ENCODE measurements around the gene UXT. TPM values are rescaled to one million over a fixed set of nuclear protein-coding genes. Genes with fewer than 3 reads are reported as not detected.
"Not testable (repeated sequence)": the region's sequence is repeated elsewhere in the genome, so short reads cannot be mapped to it uniquely, and the experiment has no call there.

The UXT gene, protein sequence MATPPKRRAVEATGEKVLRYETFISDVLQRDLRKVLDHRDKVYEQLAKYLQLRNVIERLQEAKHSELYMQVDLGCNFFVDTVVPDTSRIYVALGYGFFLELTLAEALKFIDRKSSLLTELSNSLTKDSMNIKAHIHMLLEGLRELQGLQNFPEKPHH
- total RNA-seq = 100 to 1,000 TPM; 181 to 187 TPM

DNA sequence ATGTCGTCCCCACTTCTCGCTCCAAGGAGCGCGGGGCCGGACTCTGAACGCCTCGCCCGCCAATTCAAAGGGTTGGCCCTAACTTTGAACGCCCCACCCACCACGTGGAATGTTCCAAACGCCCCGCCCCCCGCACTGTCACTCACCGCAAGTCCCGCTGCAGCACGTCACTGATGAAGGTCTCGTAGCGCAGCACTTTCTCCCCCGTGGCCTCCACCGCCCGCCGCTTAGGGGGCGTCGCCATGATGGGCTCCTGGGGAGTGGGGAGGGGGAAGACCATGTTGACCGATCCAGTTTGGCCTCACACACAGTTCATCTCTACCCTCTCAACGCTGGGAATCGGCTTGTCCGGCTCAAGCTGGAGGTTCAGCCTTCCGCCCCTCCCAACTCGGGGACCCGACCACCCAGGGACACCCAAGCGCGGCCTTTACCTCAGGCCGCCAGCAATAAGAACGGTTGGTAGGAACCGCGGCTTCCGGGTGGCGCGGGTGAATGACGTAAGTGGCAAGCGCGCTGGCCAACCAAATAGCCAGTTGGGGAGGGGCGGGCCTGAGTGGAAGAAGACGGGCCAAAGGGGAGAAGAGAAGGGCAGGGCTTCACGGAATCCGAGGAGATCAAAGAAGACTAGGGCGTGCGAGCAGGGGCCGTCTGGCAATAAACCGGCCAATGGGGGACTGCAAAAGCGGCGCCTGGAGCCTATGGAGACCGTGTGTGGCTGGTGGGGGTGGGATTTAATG, at the start of gene UXT:
TSS of gene UXT (minus strand) at position 497 of the 737 bp plus-strand sequence. CDS start at position 244, 253 bp downstream.
- peaks cover 38% of the 10 kb centered on the region for H3K4me1 Mint-ChIP-seq

DNA sequence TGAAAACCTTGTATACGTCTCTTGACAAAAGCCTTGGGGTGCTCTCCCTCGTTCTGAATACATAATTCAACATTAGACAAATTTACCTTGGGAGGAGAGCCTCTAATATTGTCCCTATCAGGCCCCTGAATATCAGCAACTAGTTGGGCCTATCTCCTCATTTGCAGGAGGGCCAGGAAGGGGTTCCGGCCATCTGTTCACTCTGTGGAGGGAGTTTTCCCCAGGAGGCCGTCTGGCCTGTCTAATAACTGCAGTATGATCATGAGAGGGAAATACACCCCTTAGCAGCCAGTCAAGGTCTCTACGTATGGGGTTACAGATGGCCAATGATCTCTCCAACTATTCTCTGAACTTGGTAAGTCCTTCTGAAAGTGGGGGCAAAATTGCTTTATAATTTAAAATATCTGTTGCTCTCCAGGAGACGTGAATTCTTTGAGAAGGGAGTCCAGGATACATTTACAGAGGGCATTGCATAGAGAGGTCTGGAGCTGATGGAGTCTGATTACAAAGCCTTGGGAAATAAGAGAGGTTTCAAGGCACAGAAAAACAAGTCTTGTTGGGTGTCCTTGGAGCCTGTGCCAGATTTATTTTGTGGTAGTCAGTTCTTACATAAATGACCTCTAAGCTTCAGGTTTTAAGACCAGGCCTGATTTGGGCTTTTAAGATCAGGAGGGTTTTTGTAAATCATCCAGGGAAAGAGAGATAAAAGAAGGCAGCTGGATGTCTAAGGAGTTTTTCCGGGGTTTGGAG, 48.2 kb upstream of the UXT start:
- no peak for DNase-seq
- H3K4me1 Mint-ChIP-seq = no peaks in the 10 kb centered on the region
- H3K4me3 Mint-ChIP-seq = no peak overlapping the region
- H3K27ac Mint-ChIP-seq = no peak overlapping the region
- ChIA-PET POLR2A (no interaction called here), CTCF (no interaction called here)
- H3K9me3 Mint-ChIP-seq = no peaks in the 10 kb centered on the region
- H3K36me3 Mint-ChIP-seq (ENCODE audit: low read depth) = no peaks in the 10 kb centered on the region
- peaks cover 9% of the 10 kb centered on the region for H3K27me3 Mint-ChIP-seq

More for the DNA sequence above, at the start of gene UXT:
- peak; percentile 94 for DNase-seq
- POLR2A ChIA-PET = no interaction called here
- peak within 1 kb of the TSS; percentile 99 for H3K27ac Mint-ChIP-seq
- H3K27me3 Mint-ChIP-seq = no peaks in the 10 kb centered on the region
- peaks cover 34% of the 10 kb centered on the region for H3K36me3 Mint-ChIP-seq (ENCODE audit: low read depth)
- CTCF ChIA-PET = interaction anchor here (0.6 kb wide), 1 partner anchor 180 kb away, joined by 4 read pairs; no protein-coding TSS in a partner anchor
- peaks cover 3% of the 10 kb centered on the region for H3K9me3 Mint-ChIP-seq
- H3K4me3 Mint-ChIP-seq = peak within 1 kb of the TSS; percentile 86

DNA sequence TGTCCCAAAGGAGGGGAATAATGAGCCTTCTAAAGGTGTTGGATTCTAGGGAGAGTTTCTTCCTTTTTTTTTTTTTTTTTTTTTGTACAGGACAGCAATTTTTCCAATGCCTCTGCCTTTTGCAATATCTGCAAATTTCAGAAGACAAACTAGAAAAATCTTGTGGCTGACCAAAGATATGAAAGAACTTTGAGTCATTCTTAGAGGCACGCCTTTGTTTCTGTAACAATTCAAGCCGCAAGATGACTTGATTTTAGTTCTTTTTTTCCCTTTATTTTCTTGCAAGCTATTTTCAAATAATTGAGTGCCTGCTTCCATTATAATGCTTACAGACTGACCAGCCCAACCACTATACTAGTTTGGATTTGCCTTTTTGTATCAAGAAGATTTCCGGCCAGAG, 47.6 kb upstream of the UXT start:
- DNase-seq = no peak
- Mint-ChIP-seq H3K4me1 (no peaks in the 10 kb centered on the region), H3K4me3 (no peak overlapping the region), H3K9me3 (no peaks in the 10 kb centered on the region), H3K27ac (no peak overlapping the region), H3K36me3 (ENCODE audit: low read depth) (no peaks in the 10 kb centered on the region), H3K27me3 (peaks cover 9% of the 10 kb centered on the region)
- POLR2A ChIA-PET = no interaction called here
- CTCF ChIA-PET = no interaction called here

DNA sequence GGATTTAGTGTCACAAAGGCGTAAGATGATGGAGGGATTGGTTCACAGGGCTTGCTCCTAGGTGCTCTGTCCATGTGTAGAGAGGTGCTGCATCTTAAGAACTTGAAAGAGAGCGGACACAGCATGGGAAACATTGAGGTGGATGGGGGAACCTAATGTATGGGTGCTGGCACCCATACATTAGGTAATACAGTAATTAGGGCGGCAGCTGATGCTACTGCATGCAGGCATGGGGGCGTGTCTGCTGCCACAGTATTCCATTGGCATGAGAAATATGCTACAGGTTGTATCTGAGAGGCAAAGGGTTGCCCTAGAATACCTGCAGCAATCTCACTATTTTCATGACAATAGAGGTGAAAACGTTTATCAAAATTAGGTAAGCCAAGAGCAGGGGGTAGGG, 45.8 kb upstream of the UXT start:
- Mint-ChIP-seq H3K4me3 (no peak overlapping the region), H3K27ac (no peak overlapping the region), H3K9me3 (no peaks in the 10 kb centered on the region), H3K27me3 (peaks cover 12% of the 10 kb centered on the region), H3K36me3 (ENCODE audit: low read depth) (no peaks in the 10 kb centered on the region), H3K4me1 (no peaks in the 10 kb centered on the region)
- CTCF ChIA-PET = no interaction called here
- POLR2A ChIA-PET = no interaction called here
- DNase-seq = no peak

DNA sequence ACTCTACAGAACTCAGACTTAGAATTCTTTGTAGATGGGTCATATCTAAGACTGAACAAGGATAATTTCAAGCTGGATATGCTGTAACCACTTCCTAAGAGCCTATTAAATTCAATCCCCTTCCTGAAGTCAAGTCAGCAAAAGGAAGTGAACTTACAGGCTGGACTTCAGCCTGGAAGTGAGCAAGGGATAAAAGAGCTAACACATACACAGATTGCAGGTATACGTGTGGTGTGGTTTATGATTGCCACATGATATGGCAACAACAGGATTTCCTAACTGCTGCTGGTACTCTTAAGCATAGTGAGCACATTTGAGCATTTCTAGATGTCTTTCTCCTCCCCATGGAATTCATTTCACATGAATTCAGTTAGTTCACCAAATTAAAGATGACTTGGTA, 38.2 kb upstream of the UXT start:
- H3K9me3 Mint-ChIP-seq = no peaks in the 10 kb centered on the region
- no peak overlapping the region for H3K27ac Mint-ChIP-seq
- no peaks in the 10 kb centered on the region for H3K4me1 Mint-ChIP-seq
- POLR2A ChIA-PET = no interaction called here
- no peaks in the 10 kb centered on the region for H3K36me3 Mint-ChIP-seq (ENCODE audit: low read depth)
- CTCF ChIA-PET = no interaction called here
- peaks cover 3% of the 10 kb centered on the region for H3K27me3 Mint-ChIP-seq
- no peak overlapping the region for H3K4me3 Mint-ChIP-seq
- DNase-seq = no peak

DNA sequence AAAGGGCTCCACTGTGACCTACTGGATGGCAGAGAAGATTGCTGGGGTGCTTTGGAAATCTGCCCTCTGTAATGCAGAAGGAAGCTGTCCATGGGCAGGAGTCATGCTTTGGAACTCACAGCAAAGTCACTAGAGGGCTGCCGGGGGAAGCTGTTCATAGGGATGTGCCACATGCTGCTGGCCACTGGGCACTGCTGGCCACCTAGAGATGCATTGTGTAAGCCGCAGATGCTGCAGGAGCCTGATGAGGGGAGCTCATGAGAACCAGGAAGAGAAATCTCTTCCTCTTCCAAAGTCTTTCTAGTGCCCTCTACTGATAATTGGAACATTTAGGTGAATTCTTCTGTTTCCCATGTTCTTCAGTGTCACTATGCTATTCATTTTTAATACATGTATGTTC, 31.2 kb upstream of the UXT start:
- H3K27ac Mint-ChIP-seq = no peak overlapping the region
- H3K4me3 Mint-ChIP-seq = no peak overlapping the region
- POLR2A ChIA-PET = no interaction called here

DNA sequence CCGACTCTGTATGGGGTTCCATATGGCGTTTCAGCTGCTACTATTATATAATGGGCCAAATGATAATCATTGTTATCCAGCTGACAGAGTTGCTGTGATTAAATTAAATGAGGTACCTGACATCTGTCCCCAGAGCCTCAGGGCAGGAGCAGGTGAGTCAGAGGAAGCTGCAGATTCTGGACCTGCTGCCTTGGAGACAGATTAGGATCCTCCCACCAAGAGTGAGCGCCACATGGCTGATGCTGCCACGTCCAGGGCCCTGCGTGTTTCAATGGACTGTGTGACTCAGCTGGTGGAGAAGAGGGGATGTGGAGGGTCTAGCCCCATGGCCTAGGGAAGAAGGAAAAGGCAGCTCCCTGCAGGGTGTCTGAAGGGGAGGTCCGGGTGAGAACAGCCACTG, 28.3 kb upstream of the UXT start:
- no peak for DNase-seq
- Mint-ChIP-seq H3K27me3 (peaks cover 2% of the 10 kb centered on the region), H3K4me1 (no peaks in the 10 kb centered on the region), H3K4me3 (no peak overlapping the region), H3K27ac (no peak overlapping the region), H3K9me3 (no peaks in the 10 kb centered on the region), H3K36me3 (ENCODE audit: low read depth) (no peaks in the 10 kb centered on the region)
- CTCF ChIA-PET = no interaction called here
- POLR2A ChIA-PET = no interaction called here

More for the DNA sequence above, 31.2 kb upstream of the UXT start:
- H3K4me1 Mint-ChIP-seq = no peaks in the 10 kb centered on the region
- DNase-seq = no peak
- no peaks in the 10 kb centered on the region for H3K36me3 Mint-ChIP-seq (ENCODE audit: low read depth)
- H3K9me3 Mint-ChIP-seq = no peaks in the 10 kb centered on the region
- CTCF ChIA-PET = no interaction called here
- H3K27me3 Mint-ChIP-seq = no peaks in the 10 kb centered on the region

DNA sequence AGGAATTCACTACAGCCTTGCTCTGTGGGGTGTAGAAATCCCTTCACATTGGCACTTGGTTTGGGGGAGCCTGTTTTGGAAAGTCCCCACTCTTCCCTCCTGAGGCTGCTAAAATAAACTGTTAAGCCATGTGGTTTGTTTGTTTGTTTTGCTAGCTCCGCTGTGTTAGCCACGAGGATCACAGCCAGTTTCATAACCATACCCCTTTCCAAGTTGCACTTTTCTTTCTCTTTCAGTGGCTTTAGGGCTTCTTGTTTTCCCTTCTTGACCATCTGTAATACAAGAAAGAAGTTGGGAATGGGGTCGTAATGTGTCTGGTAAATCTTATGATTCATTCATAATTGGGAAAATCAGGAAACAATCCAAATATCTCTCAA, 24.8 kb upstream of the UXT start:
- H3K27me3 Mint-ChIP-seq = peaks cover 2% of the 10 kb centered on the region
- H3K27ac Mint-ChIP-seq = no peak overlapping the region
- H3K4me1 Mint-ChIP-seq = no peaks in the 10 kb centered on the region
- no peak for DNase-seq
- CTCF ChIA-PET = no interaction called here
- no peaks in the 10 kb centered on the region for H3K36me3 Mint-ChIP-seq (ENCODE audit: low read depth)
- H3K9me3 Mint-ChIP-seq = no peaks in the 10 kb centered on the region
- POLR2A ChIA-PET = no interaction called here
- H3K4me3 Mint-ChIP-seq = no peak overlapping the region

DNA sequence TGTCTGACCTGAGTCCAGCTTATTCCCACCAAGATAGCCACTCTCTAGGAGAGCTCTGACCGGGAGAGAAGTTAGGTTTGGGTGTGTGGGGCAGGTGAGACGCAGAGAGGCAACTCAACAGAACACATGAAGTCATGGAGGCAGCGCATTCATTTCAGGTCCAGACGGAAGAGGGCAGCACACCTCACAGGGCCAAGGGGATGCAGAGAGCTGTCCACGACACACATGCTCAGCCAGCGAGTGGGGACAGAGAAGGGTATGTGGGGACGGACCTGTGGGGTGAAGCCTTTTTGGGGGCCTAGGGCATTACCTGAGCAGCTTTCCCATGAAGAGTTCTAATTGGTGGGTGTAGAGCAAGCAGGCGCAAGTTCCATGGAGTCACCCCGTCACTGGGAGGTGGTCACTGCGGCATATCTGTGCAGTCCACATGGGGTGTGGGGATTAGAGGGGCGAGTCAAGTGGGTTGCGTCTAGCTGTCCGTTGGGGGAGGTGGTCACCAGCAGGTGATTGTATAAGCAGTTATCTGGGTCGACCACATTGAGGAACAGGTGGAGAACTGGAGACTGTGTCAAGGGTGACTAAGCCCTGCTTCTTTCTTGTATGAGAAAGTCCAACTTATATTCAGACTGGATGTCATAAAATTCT, 24.3 kb upstream of the UXT start:
- no peak overlapping the region for H3K4me3 Mint-ChIP-seq

DNA sequence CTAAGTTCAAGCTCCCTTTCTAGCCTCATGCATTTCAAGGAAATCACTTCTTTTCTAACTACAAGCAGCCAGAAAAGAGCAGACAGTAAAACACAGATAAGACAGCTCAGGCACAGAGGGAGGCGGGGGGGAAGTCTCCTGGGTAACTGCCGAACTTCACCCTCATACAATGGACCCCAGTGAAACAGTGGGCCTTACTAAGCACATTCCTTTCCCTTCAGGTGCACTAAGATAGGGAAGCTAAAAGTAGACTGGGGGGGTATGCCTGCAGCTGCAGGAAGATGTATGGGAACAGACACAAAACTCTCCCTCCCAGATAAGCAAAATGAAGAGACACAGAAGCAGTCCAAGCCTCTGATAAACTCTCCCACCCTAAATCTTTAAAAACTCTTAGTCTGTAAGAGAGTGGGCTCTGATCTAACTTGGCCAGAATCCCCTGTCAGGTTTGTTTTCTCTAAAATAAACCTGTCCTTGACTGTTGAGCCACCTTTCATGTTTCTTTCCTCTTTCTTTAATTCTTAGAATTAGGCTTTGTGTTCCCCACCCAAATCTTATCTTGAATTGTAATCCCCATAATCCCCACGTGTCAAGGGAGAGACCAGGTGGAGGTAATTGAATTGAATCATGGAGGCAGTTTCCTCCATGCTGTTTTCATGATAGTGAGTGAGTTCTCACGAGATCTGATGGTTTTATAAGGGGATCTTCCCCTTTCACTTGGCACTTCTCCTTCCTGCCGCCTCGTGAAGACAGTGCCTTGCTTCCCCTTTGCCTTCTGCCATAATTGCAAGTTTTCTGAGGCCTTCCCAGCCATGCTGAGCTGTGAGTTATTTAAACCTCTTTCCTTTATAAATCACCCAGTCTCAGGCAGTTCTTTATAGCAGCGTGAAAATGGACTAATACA, 17.2 kb upstream of the UXT start:
- DNase-seq; H3K27me3 Mint-ChIP-seq; CTCF ChIA-PET; H3K4me1 Mint-ChIP-seq; H3K9me3 Mint-ChIP-seq; H3K27ac Mint-ChIP-seq; H3K36me3 Mint-ChIP-seq (ENCODE audit: low read depth); H3K4me3 Mint-ChIP-seq; POLR2A ChIA-PET: not testable (repeated sequence)

More for the DNA sequence above, 24.3 kb upstream of the UXT start:
- Mint-ChIP-seq H3K27me3 (peaks cover 2% of the 10 kb centered on the region), H3K36me3 (ENCODE audit: low read depth) (no peaks in the 10 kb centered on the region), H3K4me1 (no peaks in the 10 kb centered on the region), H3K9me3 (no peaks in the 10 kb centered on the region), H3K27ac (no peak overlapping the region)
- POLR2A ChIA-PET = no interaction called here
- CTCF ChIA-PET = no interaction called here
- DNase-seq = no peak

DNA sequence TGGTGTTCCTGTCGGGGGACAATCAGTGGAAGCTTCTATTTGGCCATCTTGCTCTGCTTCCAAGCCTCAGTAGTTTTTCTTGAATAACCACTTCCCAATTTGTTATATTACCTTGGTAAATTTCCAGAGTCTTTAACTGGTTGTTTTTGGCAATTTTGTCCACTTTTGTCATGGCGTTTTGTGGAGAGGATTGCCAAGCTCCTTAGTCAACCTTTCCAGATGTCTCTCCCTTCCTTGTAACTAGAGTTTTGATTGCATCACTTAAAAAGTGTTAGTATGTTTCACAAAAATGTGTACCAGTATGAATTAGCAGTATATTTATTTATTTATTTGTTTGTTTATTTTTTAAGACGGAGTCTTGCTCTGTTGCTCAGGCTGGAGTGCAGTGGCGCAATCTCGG, 15.8 kb upstream of the UXT start:
- CTCF ChIA-PET = no interaction called here

DNA sequence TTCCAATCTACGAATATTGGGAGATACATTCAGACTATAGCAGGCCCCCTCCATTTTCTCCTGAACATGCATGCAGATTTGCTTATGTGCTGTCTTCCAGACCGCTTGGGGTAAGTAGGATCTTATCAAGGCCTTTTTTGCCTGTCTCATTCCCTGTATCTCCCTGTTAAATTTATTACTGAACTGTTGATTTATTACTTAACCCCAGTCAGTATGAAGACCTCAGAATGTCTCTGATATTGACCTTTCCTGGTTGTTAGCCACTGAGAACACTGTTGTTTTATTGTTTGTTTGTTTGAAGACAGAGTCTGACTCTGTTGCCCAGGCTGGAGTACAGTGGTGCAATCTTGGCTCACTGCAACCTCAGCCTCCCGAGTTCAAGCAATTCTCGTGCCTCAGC, 6.8 kb upstream of the UXT start:
- H3K27me3 Mint-ChIP-seq; POLR2A ChIA-PET; CTCF ChIA-PET; H3K36me3 Mint-ChIP-seq (ENCODE audit: low read depth); DNase-seq; H3K4me3 Mint-ChIP-seq; H3K4me1 Mint-ChIP-seq; H3K27ac Mint-ChIP-seq; H3K9me3 Mint-ChIP-seq: not testable (repeated sequence)

More for the DNA sequence above, 15.8 kb upstream of the UXT start:
- Mint-ChIP-seq H3K4me3 (no peak overlapping the region), H3K27ac (no peak overlapping the region), H3K4me1 (no peaks in the 10 kb centered on the region), H3K36me3 (ENCODE audit: low read depth) (no peaks in the 10 kb centered on the region), H3K27me3 (no peaks in the 10 kb centered on the region), H3K9me3 (peaks cover 3% of the 10 kb centered on the region)
- DNase-seq = no peak
- POLR2A ChIA-PET = no interaction called here
